ENCODE measurements around the gene MPZL3. TPM values are rescaled to one million over a fixed set of nuclear protein-coding genes. Genes with fewer than 3 reads are reported as not detected.

MPZL3 gene
- polyA plus RNA-seq, 1 of the 3 experiments (the other 2 are of a cell fraction): 0.38 TPM

DNA sequence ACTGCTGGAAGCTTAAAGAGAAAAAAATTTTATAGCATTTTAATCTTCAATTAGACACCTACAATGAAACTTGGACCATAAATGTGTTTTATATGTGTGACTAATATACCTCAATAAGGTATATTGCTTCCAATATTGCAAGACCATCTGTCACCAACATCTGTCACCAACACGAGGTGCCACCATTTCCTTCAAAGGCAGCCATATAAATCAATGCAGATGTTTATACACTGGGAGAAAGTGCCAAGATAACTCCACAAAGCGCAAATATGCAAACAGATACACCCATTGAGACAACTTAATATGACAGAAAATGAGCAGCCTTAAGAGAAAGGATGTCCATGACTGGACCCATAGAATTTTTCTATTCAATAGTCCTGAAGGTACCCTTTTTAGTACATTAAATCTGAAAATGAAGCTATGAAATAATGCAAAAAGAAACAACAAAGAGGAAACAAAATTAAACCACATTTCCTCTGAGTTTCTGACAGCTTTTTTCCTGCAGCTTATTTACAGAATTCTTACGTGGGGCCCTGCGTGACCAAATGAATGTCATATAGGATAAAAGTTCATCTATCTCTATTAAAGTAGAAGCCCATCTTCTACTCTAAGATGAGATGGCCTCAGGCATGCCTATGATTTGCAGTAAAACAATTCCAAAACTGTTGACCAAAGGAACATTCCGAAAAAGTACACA lies 12.5 kb downstream of the MPZL3 start:
- H3K4me1 ChIP-seq (ENCODE audit: control insufficient read depth in 1 of 2, insufficient read depth in 2 of 2, low read depth in 1 of 2, low read length in 1 of 2): no peaks in the 10 kb centered on the region
- no peaks in the 10 kb centered on the region for H3K9me3 ChIP-seq
- H3K9me2 ChIP-seq: no peaks in the 10 kb centered on the region
- no peak overlapping the region for H2AFZ ChIP-seq (ENCODE audit: low read depth)
- POLR2A ChIA-PET: no interaction called here
- no peaks in the 10 kb centered on the region for H3K79me2 ChIP-seq (ENCODE audit: insufficient read depth)
- no peak overlapping the region for H3K4me2 ChIP-seq
- H3K36me3 ChIP-seq (replicated peaks in 1 of 2; ENCODE audit: control insufficient read depth in 1 of 2, insufficient read depth in 2 of 2, low read length in 1 of 2): no peaks in the 10 kb centered on the region
- TF ChIP-seq MXI1 (IDR thresholded peaks at IDR 0.05; ENCODE audit: low read depth, low read length): no peak
- no peak for TF ChIP-seq RFX5 (IDR thresholded peaks at IDR 0.05; ENCODE audit: low read length)
- TF ChIP-seq, protein P1, sequence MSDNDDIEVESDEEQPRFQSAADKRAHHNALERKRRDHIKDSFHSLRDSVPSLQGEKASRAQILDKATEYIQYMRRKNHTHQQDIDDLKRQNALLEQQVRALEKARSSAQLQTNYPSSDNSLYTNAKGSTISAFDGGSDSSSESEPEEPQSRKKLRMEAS (IDR thresholded peaks at IDR 0.05; ENCODE audit: low read depth): no peak
- no peak for TF ChIP-seq MEF2A (IDR thresholded peaks at IDR 0.05; ENCODE audit: borderline replicate concordance, low read depth)
- TF ChIP-seq RCOR1 (IDR thresholded peaks at IDR 0.05; ENCODE audit: low read length): no peak
- TF ChIP-seq FOXJ3 (CRISPR knock-in tag; IDR thresholded peaks at IDR 0.05): no peak
- CTCF ChIA-PET: interaction anchor here (1.2 kb wide), 1 partner anchor 13 kb away, joined by 3 read pairs; no protein-coding TSS in a partner anchor
- DNase-seq: no peak
- H3K27ac ChIP-seq (ENCODE audit: low read depth in 2 of 2, low read length in 1 of 2): no peak overlapping the region
- no peak overlapping the region for H3K9ac ChIP-seq
- no peaks in the 10 kb centered on the region for H4K20me1 ChIP-seq (ENCODE audit: insufficient read depth)
- WGBS (ENCODE audit: low lambda C conversion rate): 18% methylated on average over 5 of the region's 5 CpGs
- H3K27me3 ChIP-seq (ENCODE audit: insufficient read depth): peaks cover 7% of the 10 kb centered on the region; the same call in 1 of the 2 replicates
- H3K4me3 ChIP-seq (ENCODE audit: low read depth in 2 of 2, low read length in 1 of 2): no peak overlapping the region
- H3F3A ChIP-seq (replicated peaks; ENCODE audit: insufficient read depth): no peaks in the 10 kb centered on the region

DNA sequence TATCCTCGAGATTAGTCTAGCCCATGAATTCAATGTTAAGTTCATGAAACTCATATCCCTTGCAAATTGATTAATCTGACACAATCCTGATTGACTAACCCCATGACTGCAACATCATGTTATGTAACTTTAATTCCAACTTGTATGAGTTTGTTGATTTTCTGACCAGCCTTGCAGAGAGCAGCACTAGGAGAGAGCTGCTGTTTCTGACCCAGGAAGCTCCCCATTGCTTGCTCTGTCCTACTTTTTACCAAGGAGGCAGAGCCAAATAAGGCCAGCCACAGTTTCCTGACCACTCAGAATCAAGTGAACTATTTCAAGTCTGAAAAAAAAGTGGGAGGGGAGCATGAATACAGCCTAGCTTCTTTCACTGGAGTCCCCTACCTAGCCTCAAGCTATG lies 13.2 kb downstream of the MPZL3 start:
- H2AFZ ChIP-seq (ENCODE audit: low read depth): no peak overlapping the region
- TF ChIP-seq EZH2phosphoT487 (IDR thresholded peaks at IDR 0.05; ENCODE audit: borderline replicate concordance, low read depth) (no peak), RXRA (IDR thresholded peaks at IDR 0.05; ENCODE audit: borderline replicate concordance, low read depth) (no peak), NRF1 (IDR thresholded peaks at IDR 0.05; ENCODE audit: low read depth, low read length) (no peak), YY1 (IDR thresholded peaks at IDR 0.05; ENCODE audit: low read depth) (no peak)
- TF ChIP-seq, protein P2, sequence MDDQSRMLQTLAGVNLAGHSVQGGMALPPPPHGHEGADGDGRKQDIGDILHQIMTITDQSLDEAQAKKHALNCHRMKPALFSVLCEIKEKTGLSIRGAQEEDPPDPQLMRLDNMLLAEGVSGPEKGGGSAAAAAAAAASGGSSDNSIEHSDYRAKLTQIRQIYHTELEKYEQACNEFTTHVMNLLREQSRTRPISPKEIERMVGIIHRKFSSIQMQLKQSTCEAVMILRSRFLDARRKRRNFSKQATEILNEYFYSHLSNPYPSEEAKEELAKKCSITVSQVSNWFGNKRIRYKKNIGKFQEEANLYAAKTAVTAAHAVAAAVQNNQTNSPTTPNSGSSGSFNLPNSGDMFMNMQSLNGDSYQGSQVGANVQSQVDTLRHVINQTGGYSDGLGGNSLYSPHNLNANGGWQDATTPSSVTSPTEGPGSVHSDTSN (IDR thresholded peaks at IDR 0.05): no peak
- WGBS (ENCODE audit: low lambda C conversion rate): 0% methylated on average over 1 of the region's 1 CpG
- DNase-seq: no peak
- H3K4me3 ChIP-seq (ENCODE audit: low read depth in 2 of 2, low read length in 1 of 2): no peak overlapping the region
- no peaks in the 10 kb centered on the region for H3F3A ChIP-seq (replicated peaks; ENCODE audit: insufficient read depth)
- H3K9me3 ChIP-seq: no peaks in the 10 kb centered on the region
- H4K20me1 ChIP-seq (ENCODE audit: insufficient read depth): no peaks in the 10 kb centered on the region
- H3K79me2 ChIP-seq (ENCODE audit: insufficient read depth): no peaks in the 10 kb centered on the region
- H3K9me2 ChIP-seq: no peaks in the 10 kb centered on the region
- ChIA-PET CTCF (interaction anchor here (1.2 kb wide), 1 partner anchor 12 kb away, joined by 3 read pairs; no protein-coding TSS in a partner anchor), POLR2A (interaction anchor here (0.7 kb wide), 1 partner anchor 13 kb away, joined by 4 read pairs; the partner anchor contains the start of gene MPZL3)
- H3K36me3 ChIP-seq (replicated peaks in 1 of 2; ENCODE audit: control insufficient read depth in 1 of 2, insufficient read depth in 2 of 2, low read length in 1 of 2): no peaks in the 10 kb centered on the region
- H3K27me3 ChIP-seq (ENCODE audit: insufficient read depth): peaks cover under 1% of the 10 kb centered on the region; the same call in 1 of the 2 replicates
- H3K27ac ChIP-seq (ENCODE audit: low read depth in 2 of 2, low read length in 1 of 2): no peak overlapping the region
- H3K9ac ChIP-seq: no peak overlapping the region
- H3K4me1 ChIP-seq (ENCODE audit: control insufficient read depth in 1 of 2, insufficient read depth in 2 of 2, low read depth in 1 of 2, low read length in 1 of 2): no peaks in the 10 kb centered on the region
- no peak overlapping the region for H3K4me2 ChIP-seq

Data from SK-N-SH (cell line).